IPS-20b (cell line): ENCODE data around the gene FOXF1.

ENCODE experiments used
- H3K27ac ChIP-seq: one replicate; pipeline ENCODE4 v1.5.1; 2013; ENCODE audit warnings: low read length
- H3K27me3 ChIP-seq: 2 replicates; pipeline ENCODE4 v1.6.1; 2013; ENCODE audit warnings: mild to moderate bottlenecking, low read length, inconsistent platforms; ENCODE audit not compliant: insufficient read depth
- H3K36me3 ChIP-seq: 2 replicates; pipeline ENCODE4 v1.6.1; 2013; ENCODE audit warnings: low read depth, mild to moderate bottlenecking, inconsistent platforms, low read length, moderate library complexity; ENCODE audit not compliant: insufficient read depth
- H3K4me1 ChIP-seq: 2 replicates; pipeline ENCODE4 v1.6.1; 2013; ENCODE audit warnings: mild to moderate bottlenecking, control low read depth, inconsistent platforms, low read length, moderate library complexity; ENCODE audit not compliant: insufficient read depth
- H3K4me3 ChIP-seq: 2 replicates; pipeline ENCODE4 v1.5.1; 2013; ENCODE audit warnings: mild to moderate bottlenecking, low read length, inconsistent platforms
- H3K9ac ChIP-seq: 2 replicates; pipeline ENCODE4 v1.6.1; 2013; ENCODE audit warnings: low read depth, mild to moderate bottlenecking, inconsistent platforms, low read length, moderate library complexity
- H3K9me3 ChIP-seq: 2 replicates; pipeline ENCODE4 v1.6.1; 2013; ENCODE audit warnings: mild to moderate bottlenecking, low read depth, low read length, inconsistent platforms; ENCODE audit not compliant: insufficient read depth

FOXF1 gene

GRCh38 chr16:86545481-86545880, 35.2 kb downstream of the FOXF1 start:
- H3K9me3 ChIP-seq: no peaks in the 10 kb centered on the region
- H3K4me1 ChIP-seq: no peaks in the 10 kb centered on the region
- H3K27ac ChIP-seq: no peak overlapping the region
- peaks cover 11% of the 10 kb centered on the region; the same call in 1 of the 2 replicates for H3K36me3 ChIP-seq
- H3K27me3 ChIP-seq: no peaks in the 10 kb centered on the region
- no peak overlapping the region for H3K9ac ChIP-seq
- no peak overlapping the region for H3K4me3 ChIP-seq

- no peak overlapping the region for H3K4me3 ChIP-seq
- H3K27ac ChIP-seq: no peak overlapping the region
- H3K4me1 ChIP-seq: no peaks in the 10 kb centered on the region
- no peaks in the 10 kb centered on the region for H3K27me3 ChIP-seq
- H3K36me3 ChIP-seq: peaks cover 11% of the 10 kb centered on the region; the same call in 1 of the 2 replicates
- no peaks in the 10 kb centered on the region for H3K9me3 ChIP-seq
- H3K9ac ChIP-seq: no peak overlapping the region
These were observed 35.8 kb downstream of the FOXF1 start for GRCh38 chr16:86545954-86546637.

GRCh38 chr16:86546638-86547013, 36.3 kb downstream of the FOXF1 start:
- Histone ChIP-seq H3K27ac (no peak overlapping the region), H3K36me3 (peaks cover 16% of the 10 kb centered on the region; the same call in 1 of the 2 replicates), H3K4me1 (no peaks in the 10 kb centered on the region), H3K9ac (no peak overlapping the region), H3K27me3 (no peaks in the 10 kb centered on the region), H3K9me3 (no peaks in the 10 kb centered on the region), H3K4me3 (no peak overlapping the region)

- Histone ChIP-seq H3K4me1 (no peaks in the 10 kb centered on the region), H3K27me3 (no peaks in the 10 kb centered on the region), H3K9me3 (no peaks in the 10 kb centered on the region), H3K36me3 (peaks cover 19% of the 10 kb centered on the region; the same call in 1 of the 2 replicates), H3K4me3 (no peak overlapping the region), H3K9ac (no peak overlapping the region), H3K27ac (no peak overlapping the region)
These were observed 37.0 kb downstream of the FOXF1 start for GRCh38 chr16:86547286-86547685.

DNA sequence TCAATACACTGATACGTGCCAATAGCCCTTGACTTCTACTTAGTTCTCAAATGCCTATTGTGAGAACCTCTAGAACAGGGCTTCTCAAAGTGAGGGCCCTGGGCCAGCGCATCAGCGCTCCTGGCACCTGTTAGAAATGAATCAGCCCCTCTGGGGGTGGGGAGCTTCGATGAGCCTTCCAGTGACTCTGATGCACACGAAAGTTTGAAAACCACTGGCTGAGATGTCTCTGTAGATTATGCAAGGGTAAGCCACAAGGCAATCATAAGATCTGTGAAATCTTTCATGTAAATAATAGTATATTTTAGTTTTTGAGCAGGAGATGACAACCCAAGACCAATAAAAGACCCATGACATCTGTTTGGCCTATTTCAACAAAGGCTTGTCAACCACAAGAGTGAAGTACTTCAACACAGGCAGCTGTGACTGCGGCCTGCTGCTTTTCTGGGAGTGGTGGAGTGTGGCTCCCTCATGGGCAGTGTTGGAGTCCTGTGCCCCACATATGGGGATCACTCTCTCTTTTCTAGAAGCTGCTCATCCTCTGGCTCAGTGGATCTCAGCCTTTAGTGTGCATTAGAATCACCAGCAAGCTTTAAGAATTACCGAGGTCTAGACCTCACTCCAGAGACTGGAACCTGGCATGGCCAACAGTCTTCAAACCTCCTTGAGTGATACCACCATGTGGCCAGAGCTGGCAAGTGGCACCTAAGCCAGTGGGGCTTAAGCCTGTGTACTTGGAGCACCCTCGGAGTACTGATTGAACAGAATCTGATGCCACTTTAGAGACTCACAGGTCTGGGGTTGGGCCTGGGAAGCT, 39.0 kb downstream of the FOXF1 start:
- Histone ChIP-seq H3K9ac (no peak overlapping the region), H3K4me1 (peaks cover under 1% of the 10 kb centered on the region; the same call in 1 of the 2 replicates), H3K4me3 (no peak overlapping the region), H3K27ac (no peak overlapping the region), H3K36me3 (peaks cover 19% of the 10 kb centered on the region; the same call in 1 of the 2 replicates), H3K9me3 (no peaks in the 10 kb centered on the region), H3K27me3 (no peaks in the 10 kb centered on the region)

- H3K9me3 ChIP-seq: no peaks in the 10 kb centered on the region
- H3K27me3 ChIP-seq: no peaks in the 10 kb centered on the region
- no peak overlapping the region for H3K4me3 ChIP-seq
- no peak overlapping the region for H3K27ac ChIP-seq
- peaks cover 19% of the 10 kb centered on the region; the same call in 1 of the 2 replicates for H3K36me3 ChIP-seq
- peaks cover 2% of the 10 kb centered on the region; the same call in 1 of the 2 replicates for H3K4me1 ChIP-seq
- H3K9ac ChIP-seq: no peak overlapping the region
These were observed 39.5 kb downstream of the FOXF1 start for GRCh38 chr16:86549893-86550190.

DNA sequence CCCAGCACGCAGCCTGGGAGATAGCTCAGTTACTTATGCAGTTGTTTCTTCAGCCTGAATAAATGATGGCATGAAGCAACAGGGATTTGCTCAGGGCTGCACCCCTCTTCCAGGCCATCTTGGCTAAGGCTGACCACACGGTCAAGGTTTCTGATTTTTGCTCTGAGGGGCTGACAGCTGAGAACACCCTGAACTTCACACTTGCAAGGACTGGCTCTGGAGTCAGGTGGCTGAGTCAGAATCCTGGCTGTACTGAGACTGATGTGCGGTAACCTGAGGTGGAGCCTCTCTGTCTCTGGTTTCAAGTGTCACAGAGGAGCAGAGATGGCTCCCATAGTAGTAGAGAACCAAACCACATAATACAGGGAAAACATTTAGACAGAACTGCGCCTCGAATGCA, 40.0 kb downstream of the FOXF1 start:
- Histone ChIP-seq H3K9ac (no peak overlapping the region), H3K36me3 (peaks cover 19% of the 10 kb centered on the region; the same call in 1 of the 2 replicates), H3K27ac (no peak overlapping the region), H3K4me3 (no peak overlapping the region), H3K27me3 (no peaks in the 10 kb centered on the region), H3K4me1 (peaks cover 2% of the 10 kb centered on the region; the same call in 1 of the 2 replicates), H3K9me3 (no peaks in the 10 kb centered on the region)

- Histone ChIP-seq H3K27ac (no peak overlapping the region), H3K36me3 (0 out of 2 replicates have a peak, but pooled peaks cover 8% of the 10 kb centered on the region)
These were observed 43.0 kb downstream of the FOXF1 start for GRCh38 chr16:86553356-86553755.

DNA sequence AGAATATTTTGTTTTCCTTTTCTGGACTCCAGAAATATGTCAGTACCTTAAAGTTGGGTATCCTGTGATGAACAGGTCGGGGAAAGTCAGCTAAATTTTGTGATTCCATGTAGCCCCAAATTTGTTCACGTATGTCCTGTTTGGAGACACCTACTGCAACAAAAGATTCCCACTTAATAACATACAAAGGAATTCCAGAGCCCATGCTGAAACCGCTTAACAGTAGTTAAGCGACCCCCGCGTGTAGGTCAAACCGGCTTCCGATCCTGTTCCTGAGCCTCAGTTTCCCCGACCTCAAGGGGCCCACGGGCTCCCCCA, 44.2 kb downstream of the FOXF1 start:
- peak overlapping the region; percentile 95 for H3K9ac ChIP-seq
- H3K9me3 ChIP-seq: no peaks in the 10 kb centered on the region
- 0 out of 2 replicates have a peak, but pooled peaks cover 8% of the 10 kb centered on the region for H3K36me3 ChIP-seq
- peak overlapping the region; percentile 95 for H3K4me3 ChIP-seq
- peak overlapping the region; percentile 61 for H3K27ac ChIP-seq
- 0 out of 2 replicates have a peak, but pooled peaks cover 8% of the 10 kb centered on the region for H3K27me3 ChIP-seq
- peaks cover 2% of the 10 kb centered on the region; the same call in 1 of the 2 replicates for H3K4me1 ChIP-seq

More at GRCh38 chr16:86553356-86553755, 43.0 kb downstream of the FOXF1 start:
- H3K27me3 ChIP-seq: 0 out of 2 replicates have a peak, but pooled peaks cover 8% of the 10 kb centered on the region
- no peak overlapping the region for H3K4me3 ChIP-seq
- no peak overlapping the region for H3K9ac ChIP-seq
- H3K9me3 ChIP-seq: no peaks in the 10 kb centered on the region
- H3K4me1 ChIP-seq: peaks cover 2% of the 10 kb centered on the region; the same call in 1 of the 2 replicates

GRCh38 chr16:86554917-86555703, 44.8 kb downstream of the FOXF1 start, which contains the start of gene MTHFSD:
TSS of gene MTHFSD (minus strand) at chr16:86555235. CDS start at chr16:86555184, 51 bp downstream.
- H3K4me3 ChIP-seq: peak within 1 kb of the TSS; percentile 95
- peak within 1 kb of the TSS; percentile 69 for H3K27ac ChIP-seq
- 0 out of 2 replicates have a peak, but pooled peaks cover 8% of the 10 kb centered on the region for H3K27me3 ChIP-seq
- H3K36me3 ChIP-seq: 0 out of 2 replicates have a peak, but pooled peaks cover 8% of the 10 kb centered on the region
- H3K9ac ChIP-seq: peak within 1 kb of the TSS; percentile 95
- H3K4me1 ChIP-seq: peaks cover 2% of the 10 kb centered on the region; the same call in 1 of the 2 replicates
- H3K9me3 ChIP-seq: no peaks in the 10 kb centered on the region

DNA sequence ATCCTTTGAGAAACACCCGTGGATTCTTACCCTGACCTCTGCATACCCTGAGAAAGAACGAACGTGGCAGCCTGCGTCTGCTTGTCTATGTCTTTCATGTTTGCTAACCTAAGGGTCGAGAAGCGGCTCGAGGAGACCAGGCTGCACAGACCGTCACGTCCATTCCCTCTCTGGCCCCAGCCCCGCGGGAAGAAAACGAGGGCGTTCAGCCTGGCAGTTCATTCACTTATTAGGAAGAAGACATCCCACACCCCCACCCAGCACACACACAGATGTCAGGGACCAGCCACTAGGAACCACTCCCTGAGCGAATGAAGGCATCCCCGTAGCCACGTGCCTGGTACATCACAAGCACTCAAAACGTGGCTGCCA, 45.4 kb downstream of the FOXF1 start:
- Histone ChIP-seq H3K9me3 (no peaks in the 10 kb centered on the region), H3K9ac (peak overlapping the region; percentile 95), H3K27me3 (0 out of 2 replicates have a peak, but pooled peaks cover 8% of the 10 kb centered on the region), H3K4me3 (peak overlapping the region; percentile 95), H3K27ac (no peak overlapping the region), H3K36me3 (0 out of 2 replicates have a peak, but pooled peaks cover 8% of the 10 kb centered on the region), H3K4me1 (peaks cover 2% of the 10 kb centered on the region; the same call in 1 of the 2 replicates)
